C4-2B (cell line): Measurements from ENCODE around the gene MS4A15.

Experiments
- CTCF ChIP-seq: fragments of 450-650 bp; conservative IDR thresholded peaks from 2 replicates; pipeline ENCODE4 v1.5.1; 2017; ENCODE audit warnings: mild to moderate bottlenecking
- ZFX ChIP-seq: fragments of 450-650 bp; IDR thresholded peaks from 2 replicates; pipeline ENCODE4 v1.6.1; 2017

GRCh38 chr11:60809249-60809648, 52.6 kb downstream of the MS4A15 start:
- TF ChIP-seq CTCF (no peak), ZFX (no peak)
